Left hindlimb (tissue), 1 donor: ENCODE measurements around the gene ALDH1A1.
"Not testable (repeated sequence)": the region's sequence is repeated elsewhere in the genome, so short reads cannot be mapped to it uniquely, and the experiment has no call there.

Source experiments
- DNase-seq: peaks from one replicate; pipeline ENCODE4 v3.0.0-alpha.2; 2018

ALDH1A1 gene

GRCh38 chr9:72942451-72942850 lies 10.4 kb downstream of the ALDH1A1 start:
- no peak for DNase-seq

- not testable (repeated sequence) for DNase-seq
Measured at GRCh38 chr9:72939581-72939980, 13.3 kb downstream of the ALDH1A1 start.

GRCh38 chr9:72937545-72937944 lies 15.3 kb downstream of the ALDH1A1 start:
- DNase-seq = no peak

- no peak for DNase-seq
Measured at GRCh38 chr9:72936679-72937078, 16.2 kb downstream of the ALDH1A1 start.

- DNase-seq = no peak
Measured at GRCh38 chr9:72936266-72936665, 16.6 kb downstream of the ALDH1A1 start.

GRCh38 chr9:72935595-72935994 lies 17.3 kb downstream of the ALDH1A1 start:
- no peak for DNase-seq

- no peak for DNase-seq
Measured at GRCh38 chr9:72933730-72934665, 18.9 kb downstream of the ALDH1A1 start.

- no peak for DNase-seq
Measured at GRCh38 chr9:72932619-72933018, 20.2 kb downstream of the ALDH1A1 start.

GRCh38 chr9:72931897-72932296 lies 21.0 kb downstream of the ALDH1A1 start:
- DNase-seq = no peak

- DNase-seq = no peak
Measured at GRCh38 chr9:72931437-72931836, 21.4 kb downstream of the ALDH1A1 start.

- DNase-seq = no peak
Measured at GRCh38 chr9:72930828-72931227, 22.0 kb downstream of the ALDH1A1 start.

GRCh38 chr9:72929542-72929941 lies 23.3 kb downstream of the ALDH1A1 start:
- no peak for DNase-seq

- no peak for DNase-seq
Measured at GRCh38 chr9:72928042-72928507, 24.8 kb downstream of the ALDH1A1 start.

GRCh38 chr9:72926506-72926905 lies 26.3 kb downstream of the ALDH1A1 start:
- no peak for DNase-seq

- no peak for DNase-seq
Measured at GRCh38 chr9:72925891-72926290, 27.0 kb downstream of the ALDH1A1 start.

- DNase-seq = peak; percentile 27
Measured at GRCh38 chr9:72925126-72925789, 27.6 kb downstream of the ALDH1A1 start.

GRCh38 chr9:72924154-72924790 lies 28.6 kb downstream of the ALDH1A1 start:
- DNase-seq = no peak

- no peak for DNase-seq
Measured at GRCh38 chr9:72923077-72923476, 29.8 kb downstream of the ALDH1A1 start.

- DNase-seq = no peak
Measured at GRCh38 chr9:72921888-72922654, 30.8 kb downstream of the ALDH1A1 start.

GRCh38 chr9:72919246-72919945 lies 33.5 kb downstream of the ALDH1A1 start:
- no peak for DNase-seq

- DNase-seq = no peak
Measured at GRCh38 chr9:72917892-72918509, 34.9 kb downstream of the ALDH1A1 start.

GRCh38 chr9:72915659-72916058 lies 37.2 kb downstream of the ALDH1A1 start:
- DNase-seq = no peak
